ENCODE data around the gene ELAVL1.
A peak's percentile ranks its signal among the peaks of the same experiment; 100 is the strongest.
"Not testable (repeated sequence)": the region's sequence is repeated elsewhere in the genome, so short reads cannot be mapped to it uniquely, and the experiment has no call there.

ELAVL1 gene

DNA sequence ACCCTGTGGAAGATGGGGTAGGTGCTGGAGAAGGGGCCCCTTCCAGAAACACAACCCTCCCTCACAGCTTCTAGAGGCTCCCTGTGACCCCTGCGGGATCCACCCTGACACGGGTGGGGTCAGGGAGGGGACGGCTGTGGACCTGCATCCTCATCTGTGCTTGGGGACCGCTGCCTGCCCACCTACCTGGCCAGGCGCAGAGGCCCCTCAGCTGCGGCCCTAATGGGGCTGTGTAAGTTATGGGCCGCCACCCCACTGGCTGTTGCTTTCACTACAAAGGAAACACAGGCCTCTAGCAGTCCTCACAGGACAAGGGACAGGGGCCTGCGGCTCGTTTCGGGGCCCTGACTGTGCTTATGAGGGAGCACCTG lies 72.5 kb downstream of the ELAVL1 start:
- DNase-seq, result no peak

DNA sequence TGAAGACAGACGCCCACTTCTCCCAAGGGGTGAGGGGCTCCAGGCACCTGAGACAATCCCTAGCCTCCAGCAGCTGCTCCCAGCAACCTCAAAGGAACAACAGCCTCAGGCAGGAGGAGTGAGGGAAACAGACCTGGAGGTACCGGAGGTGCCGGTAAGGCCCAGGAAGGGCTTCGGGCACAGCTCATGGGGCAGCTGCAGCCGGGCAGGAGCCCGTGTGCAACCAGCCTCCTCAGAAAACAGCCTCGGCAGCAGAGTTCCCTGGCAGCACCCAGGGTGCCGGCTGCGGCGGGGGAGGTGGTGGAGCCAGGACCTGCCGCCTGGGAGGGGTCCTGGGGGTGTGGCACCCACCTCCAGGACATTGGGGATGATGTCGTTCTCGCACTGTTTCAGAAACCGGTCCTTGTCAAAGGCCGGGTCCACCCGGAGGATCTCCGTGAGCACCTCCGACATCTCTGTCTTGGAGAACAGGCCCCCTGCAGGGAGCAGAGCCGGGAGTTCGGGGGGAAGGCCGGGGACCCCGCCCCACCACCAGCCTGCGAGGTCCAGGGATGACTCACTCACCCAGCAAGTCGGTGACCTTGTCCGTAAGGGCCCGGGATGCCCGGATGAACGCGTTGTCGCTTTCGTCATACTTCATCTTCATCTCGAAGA lies 73.0 kb downstream of the ELAVL1 start:
- DNase-seq, result no peak

DNA sequence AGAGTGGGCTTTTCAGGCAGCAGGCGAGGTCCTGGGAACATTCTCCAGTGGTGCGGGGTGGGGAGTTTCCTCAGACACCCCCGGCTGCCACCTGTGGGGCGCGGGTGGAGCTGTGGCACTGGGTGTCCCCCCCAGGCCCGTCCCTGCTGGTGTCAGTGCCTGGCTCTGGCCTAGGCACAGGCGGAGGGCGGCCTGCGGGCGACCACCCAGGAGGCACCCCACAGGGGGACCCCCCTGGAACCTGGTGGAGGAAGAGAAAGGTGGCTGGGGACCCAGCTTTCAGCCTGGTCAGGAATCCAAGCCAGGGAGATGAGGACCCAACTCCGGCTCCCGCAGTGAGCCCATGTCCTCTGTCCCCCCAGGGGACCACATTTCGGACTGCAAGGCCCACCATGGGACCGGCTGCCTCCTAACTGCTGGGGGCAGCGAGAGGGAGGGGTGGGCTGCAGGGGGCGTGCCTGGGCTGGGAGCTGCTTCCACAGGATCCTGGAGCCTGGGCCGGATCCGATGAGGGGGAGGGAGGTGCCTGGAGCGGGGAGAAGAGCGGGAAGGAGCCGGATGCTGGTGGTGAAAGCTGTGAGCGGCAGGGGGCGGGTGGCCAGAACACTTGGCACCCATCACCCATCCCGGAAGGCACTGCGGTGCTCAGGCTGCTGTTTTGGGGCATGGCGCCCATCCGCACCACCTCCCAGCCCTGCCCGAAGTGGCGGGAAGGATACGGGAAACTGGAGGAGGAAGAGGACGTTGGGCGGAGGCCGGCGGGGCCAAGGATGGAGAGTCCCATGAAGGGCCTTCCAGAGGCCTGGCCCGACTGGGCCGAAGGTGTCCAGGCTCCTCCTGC lies 74.0 kb downstream of the ELAVL1 start:
- no peak for DNase-seq

DNA sequence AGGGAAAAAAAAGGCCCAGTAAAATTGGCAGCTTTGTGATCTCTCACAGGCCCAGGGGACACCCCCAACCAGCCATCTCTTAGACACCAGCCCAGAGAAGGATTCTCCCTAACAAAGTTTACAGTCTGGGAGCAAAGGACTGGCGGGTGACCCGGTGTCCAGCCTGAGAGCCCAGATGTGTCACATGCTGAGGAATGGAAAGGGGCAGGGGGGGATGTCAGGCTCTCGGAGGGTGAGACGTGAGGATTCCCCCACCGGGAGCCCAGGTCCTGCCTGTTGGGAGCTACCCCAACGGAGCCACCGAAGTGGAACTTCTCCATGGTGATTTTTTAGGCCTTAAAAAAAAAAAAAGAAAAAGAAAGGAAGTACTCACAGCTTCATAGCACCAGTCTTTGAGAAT lies 74.7 kb downstream of the ELAVL1 start:
- no peak for DNase-seq

DNA sequence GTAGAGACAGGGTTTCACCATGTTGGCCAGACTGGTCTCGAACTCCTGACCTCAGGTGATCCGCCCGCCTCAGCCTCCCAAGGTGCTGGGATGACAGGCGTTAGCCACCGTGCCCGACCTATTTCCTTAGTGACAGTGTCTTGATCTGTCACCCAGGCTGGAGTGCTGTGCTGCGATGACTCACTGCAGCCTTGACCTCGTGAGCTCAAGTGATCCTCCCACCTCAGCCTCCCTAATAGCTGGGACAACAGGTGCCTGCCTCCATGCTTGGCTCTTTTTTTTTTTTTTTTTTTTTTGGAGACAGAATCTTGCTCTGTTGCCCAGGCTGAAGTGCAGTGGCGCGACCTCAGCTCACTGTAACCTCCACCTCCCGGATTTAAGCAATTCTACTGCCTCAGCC lies 75.4 kb downstream of the ELAVL1 start:
- not testable (repeated sequence) for DNase-seq

- no peak for DNase-seq
Observed at GRCh38 chr19:7928741-7929701, 76.4 kb downstream of the ELAVL1 start.

- DNase-seq, result no peak
Observed at GRCh38 chr19:7928334-7928706, 77.1 kb downstream of the ELAVL1 start.

DNA sequence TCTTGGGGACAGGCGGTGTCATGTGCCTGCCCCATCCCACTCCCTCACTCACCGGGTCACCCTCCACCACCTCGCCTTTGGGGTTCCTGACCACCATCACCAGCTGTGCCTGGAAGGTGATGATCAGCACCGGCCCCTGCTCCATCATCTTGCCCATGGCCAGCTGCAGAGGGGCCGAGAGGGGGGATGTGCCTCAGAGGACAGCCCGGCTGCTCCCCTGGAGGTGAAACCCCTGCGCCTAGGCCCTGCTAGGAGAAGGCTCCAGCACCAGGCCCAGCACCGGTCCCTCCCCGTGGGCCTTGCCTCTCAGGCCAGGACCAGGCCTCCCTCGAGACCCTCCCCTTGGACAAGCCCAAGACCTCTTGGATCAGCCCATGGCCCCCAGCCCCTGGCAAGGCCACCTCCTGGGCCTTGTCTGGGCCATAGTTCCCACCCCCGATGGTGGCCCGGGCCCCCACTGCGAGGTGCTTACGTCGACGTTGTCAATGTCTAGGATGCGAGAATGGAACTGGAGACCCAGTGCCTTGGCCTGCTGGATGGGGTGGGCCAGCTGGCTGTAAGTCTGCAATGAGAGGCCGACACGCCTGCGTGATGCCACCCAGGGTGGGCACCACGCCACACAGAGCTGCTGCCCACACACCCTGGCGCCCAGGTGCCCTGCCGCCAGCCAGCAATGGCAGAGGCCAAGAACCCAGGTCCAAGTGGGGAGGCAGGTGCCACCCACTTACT lies 77.7 kb downstream of the ELAVL1 start:
- DNase-seq, result no peak

DNA sequence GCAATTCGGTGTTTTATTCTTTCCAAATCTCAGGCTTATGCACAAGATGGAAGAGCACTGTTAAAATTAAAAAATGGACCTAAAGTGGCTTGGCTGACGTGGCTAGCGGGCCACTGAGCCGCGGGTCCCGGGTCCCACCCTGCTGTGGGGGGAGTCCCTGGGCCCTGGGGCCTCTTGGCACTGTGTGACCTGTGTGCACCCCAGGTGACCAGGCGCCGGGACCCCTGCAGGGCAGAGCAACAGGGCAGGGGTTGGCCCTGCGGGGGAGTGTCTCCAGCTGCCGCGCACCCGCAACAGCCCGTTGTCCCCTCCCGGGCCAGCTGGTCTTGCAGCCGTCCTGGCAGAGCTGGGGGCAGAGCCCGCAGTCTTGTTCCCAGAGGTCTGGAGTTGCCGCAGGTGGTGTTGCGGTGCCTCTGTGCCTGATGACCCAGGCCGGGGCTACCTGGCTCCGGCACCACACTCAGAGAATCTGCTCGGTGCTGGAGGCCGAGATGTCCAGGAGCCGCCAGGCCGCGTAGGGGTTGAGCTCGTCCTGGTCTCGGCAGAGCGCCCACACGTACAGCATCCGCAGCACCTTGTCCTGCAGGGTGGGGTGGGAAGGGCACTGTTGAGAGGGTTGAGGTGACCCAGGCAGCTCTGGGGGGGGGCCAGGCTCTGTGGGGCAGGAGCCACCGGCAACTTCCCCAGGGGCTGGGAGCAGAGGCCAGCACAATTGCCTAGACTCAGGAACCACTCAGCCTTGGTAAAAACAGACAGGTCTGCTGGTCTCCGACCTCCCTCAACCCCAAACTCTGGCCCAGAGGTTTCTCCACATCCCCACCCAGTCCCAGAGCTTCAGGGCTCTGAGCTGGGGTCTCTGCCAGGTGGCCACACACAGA lies 78.5 kb downstream of the ELAVL1 start:
- no peak for DNase-seq

GRCh38 chr19:7926021-7926726 lies 79.3 kb downstream of the ELAVL1 start, which contains the start of gene CTXN1:
Gene CTXN1, minus strand, starts transcription at chr19:7926135. Its CDS starts 597 bp downstream, at chr19:7925538.
- peak; percentile 18 for DNase-seq

DNA sequence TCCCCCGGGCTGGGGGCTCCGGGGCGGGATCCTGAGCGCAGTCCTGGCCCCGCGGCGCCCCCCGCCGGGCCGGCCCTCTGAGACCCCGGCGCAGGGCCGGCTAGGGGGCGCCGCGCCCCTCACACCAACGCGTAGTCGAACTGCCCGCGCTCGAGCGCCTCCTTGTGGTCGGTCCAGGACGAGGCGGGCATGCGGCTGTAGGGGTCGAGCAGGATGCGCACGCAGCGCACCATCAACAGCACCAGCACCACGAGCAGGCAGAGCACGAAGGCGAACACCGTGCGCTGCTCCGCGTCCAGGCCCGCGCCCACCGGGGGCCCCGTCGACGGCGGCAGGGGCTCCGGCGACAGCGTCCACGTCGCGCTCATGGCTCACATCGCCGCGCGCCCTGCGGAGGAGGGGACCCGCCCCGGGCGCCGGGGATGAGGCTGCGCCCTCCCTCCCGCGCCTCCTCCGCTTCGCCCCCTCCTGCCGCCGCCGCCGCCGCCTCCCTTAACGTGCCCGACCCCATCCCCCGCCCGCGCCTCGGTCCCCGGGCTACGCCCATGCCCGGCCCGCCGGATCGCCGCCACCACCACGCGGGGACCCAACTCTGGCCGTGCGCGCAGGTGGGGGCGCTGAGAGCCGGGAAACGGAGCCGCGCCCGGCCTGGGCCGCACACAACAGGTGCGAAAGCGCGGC lies 80.1 kb downstream of the ELAVL1 start:
- DNase-seq, result peak; percentile 55

GRCh38 chr19:7924651-7925170 lies 80.7 kb downstream of the ELAVL1 start:
- DNase-seq, result no peak

GRCh38 chr19:7924241-7924640 lies 81.2 kb downstream of the ELAVL1 start:
- no peak for DNase-seq

GRCh38 chr19:7923295-7924191 lies 81.9 kb downstream of the ELAVL1 start:
- DNase-seq, result no peak

- no peak for DNase-seq
Observed at GRCh38 chr19:7922836-7923195, 82.6 kb downstream of the ELAVL1 start.

DNA sequence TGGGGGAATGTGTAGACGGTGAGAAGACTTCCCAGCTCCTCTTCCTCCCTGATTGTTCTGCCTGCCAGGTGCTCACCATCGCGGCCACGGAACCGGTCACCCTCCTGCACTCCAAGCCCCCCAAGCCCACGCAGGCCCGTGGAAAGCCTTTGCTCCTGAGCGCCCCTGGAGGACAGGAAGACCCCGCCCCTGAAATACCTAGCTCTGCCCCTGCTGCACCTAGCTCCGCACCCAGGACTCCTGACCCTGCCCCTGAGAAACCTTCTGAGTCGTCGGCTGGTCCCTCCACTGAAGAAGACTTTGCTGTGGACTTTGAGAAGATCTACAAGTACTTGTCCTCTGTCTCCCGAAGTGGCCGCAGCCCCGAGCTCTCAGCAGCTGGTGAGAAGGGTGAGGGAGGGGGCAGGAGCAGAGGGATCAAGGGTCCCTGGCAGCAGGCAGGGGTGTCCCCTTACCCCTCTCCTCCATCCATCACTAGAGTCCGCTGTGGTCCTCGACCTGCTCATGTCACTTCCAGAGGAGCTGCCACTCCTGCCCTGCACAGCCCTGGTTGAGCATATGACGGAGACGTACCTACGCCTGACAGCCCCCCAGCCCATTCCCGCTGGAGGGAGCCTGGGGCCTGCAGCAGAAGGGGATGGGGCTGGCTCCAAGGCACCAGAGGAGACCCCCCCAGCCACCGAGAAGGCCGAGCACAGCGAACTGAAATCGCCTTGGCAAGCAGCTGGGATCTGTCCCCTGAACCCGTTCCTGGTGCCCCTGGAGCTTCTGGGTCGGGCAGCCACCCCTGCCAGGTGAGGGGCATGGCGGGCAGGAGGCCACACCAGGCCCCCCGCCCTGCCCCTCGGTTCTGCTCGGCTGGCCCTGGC lies 83.2 kb downstream of the ELAVL1 start:
- no peak for DNase-seq

- no peak for DNase-seq
Observed at GRCh38 chr19:7921302-7921966, 84.0 kb downstream of the ELAVL1 start.
